ENCODE measurements around the gene HAUS2.

Gene HAUS2

DNA sequence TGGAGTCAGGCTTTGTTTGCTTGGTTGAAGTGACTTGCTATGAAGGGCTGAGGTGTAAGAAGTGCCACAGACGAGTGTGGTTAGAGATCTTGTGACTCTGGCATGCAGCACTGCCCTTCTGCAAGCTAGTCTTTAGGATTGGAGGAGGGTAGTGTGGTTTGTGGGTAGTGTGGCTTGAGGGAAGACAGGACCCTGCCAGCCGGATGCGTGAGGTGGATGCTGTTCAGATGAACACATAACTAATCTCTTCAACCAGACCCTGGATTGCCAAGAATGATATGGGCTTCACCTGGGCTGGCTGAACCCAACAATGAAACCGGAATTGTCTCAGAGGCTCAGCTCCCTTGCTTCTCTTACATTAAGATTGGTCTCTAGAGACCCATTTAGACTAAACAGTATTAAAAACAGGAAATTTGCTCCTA, 59.5 kb downstream of the HAUS2 start:
- DNase-seq (ENCODE audit: low read depth), result peak; percentile 72

GRCh38 chr15:42608752-42609488, 60.3 kb downstream of the HAUS2 start:
- no peak for DNase-seq (ENCODE audit: low read depth)
- TF ChIP-seq CTCF (IDR thresholded peaks at IDR 0.05; ENCODE audit: insufficient read depth, low read depth, low read length, missing control alignments), result no peak
- H3K4me3 ChIP-seq (ENCODE audit: low read depth, low read length), result no peak overlapping the region

More for the DNA sequence above, 59.5 kb downstream of the HAUS2 start:
- TF ChIP-seq CTCF (IDR thresholded peaks at IDR 0.05; ENCODE audit: insufficient read depth, low read depth, low read length, missing control alignments), result no peak
- H3K4me3 ChIP-seq (ENCODE audit: low read depth, low read length), result no peak overlapping the region

DNA sequence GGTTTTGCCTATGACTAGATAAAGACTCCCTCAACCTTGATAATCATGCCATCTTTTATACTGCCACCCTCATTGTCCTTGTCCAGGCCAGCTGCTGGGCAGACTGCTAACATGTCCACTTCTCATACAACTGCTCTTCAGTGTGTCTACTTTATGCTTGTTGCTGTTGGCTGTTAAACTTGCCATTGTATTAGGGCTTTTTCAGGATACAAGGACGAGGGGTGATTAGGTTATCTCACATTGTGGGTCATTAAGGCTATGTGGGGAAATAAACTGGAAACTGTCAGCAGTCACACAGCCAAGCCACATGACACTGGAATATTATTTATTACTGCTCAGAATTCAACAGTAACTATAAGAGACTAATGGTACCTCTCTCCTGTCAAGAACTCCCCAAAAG, 62.9 kb downstream of the HAUS2 start:
- no peak overlapping the region for H3K4me3 ChIP-seq (ENCODE audit: low read depth, low read length)
- DNase-seq (ENCODE audit: low read depth), result no peak
- TF ChIP-seq CTCF (IDR thresholded peaks at IDR 0.05; ENCODE audit: insufficient read depth, low read depth, low read length, missing control alignments), result no peak

DNA sequence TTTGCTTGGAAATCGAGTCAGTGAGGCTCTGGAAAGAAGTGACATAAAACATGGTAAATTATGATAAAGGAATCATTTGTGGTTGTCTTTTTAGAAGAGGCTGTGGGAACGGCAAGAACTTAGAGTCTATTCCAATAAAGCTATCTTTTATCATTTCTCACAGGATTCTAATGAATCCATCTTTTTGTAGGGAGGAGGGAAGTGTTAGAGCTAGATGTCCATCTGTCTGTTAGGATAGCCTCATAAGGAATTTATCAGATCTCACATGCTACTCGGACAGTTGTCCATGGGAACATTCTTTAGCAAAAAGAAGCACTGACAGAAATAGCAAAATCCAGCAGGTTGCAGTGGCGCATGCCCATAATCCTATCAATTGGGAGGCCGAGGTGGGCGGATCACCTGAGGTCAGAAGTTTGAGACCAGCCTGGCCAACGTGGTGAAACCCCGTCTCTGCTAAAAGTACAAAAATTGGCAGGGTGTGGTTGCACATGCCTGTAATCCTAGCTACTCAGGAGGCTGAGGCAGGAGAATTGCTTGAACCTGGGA, 63.8 kb downstream of the HAUS2 start:
- no peak for TF ChIP-seq CTCF (IDR thresholded peaks at IDR 0.05; ENCODE audit: insufficient read depth, low read depth, low read length, missing control alignments)
- DNase-seq (ENCODE audit: low read depth), result no peak
- H3K4me3 ChIP-seq (ENCODE audit: low read depth, low read length), result no peak overlapping the region

DNA sequence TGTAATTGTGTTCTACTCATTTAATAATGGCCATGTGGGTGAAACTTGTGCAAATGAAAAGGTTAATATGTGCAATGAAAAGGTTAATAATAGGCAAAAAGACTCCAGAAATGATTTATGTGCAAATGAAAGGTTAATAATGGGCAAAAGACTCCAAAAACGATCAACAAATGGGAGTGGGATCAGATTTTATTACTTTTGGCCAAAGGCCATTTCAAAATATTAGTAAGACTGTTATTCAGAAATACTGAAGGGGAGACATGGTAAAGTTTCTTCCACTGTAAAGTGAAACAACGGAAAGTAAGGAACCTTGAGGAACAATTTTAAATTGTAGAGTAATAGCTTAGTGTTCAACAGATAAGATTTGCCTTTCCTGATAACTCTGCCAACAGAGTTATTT, 67.5 kb downstream of the HAUS2 start:
- TF ChIP-seq CTCF (IDR thresholded peaks at IDR 0.05; ENCODE audit: insufficient read depth, low read depth, low read length, missing control alignments), result no peak
- no peak overlapping the region for H3K4me3 ChIP-seq (ENCODE audit: low read depth, low read length)
- no peak for DNase-seq (ENCODE audit: low read depth)
